ENCODE measurements around the gene SAMSN1. TPM values are rescaled to one million over a fixed set of nuclear protein-coding genes. Genes with fewer than 3 reads are reported as not detected.

The SAMSN1 gene
- polyA plus RNA-seq, 1 of the 3 experiments (the other 2 are of a cell fraction) = not detected

- CTCF ChIA-PET = no interaction called here
- no peak for TF ChIP-seq NRF1 (IDR thresholded peaks at IDR 0.05; ENCODE audit: low read depth, low read length)
- TF ChIP-seq RFX5 (IDR thresholded peaks at IDR 0.05; ENCODE audit: low read length) = no peak
- TF ChIP-seq, protein P1, sequence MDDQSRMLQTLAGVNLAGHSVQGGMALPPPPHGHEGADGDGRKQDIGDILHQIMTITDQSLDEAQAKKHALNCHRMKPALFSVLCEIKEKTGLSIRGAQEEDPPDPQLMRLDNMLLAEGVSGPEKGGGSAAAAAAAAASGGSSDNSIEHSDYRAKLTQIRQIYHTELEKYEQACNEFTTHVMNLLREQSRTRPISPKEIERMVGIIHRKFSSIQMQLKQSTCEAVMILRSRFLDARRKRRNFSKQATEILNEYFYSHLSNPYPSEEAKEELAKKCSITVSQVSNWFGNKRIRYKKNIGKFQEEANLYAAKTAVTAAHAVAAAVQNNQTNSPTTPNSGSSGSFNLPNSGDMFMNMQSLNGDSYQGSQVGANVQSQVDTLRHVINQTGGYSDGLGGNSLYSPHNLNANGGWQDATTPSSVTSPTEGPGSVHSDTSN (IDR thresholded peaks at IDR 0.05) = no peak
- no peak for TF ChIP-seq FOXJ3 (CRISPR knock-in tag; IDR thresholded peaks at IDR 0.05)
- H3F3A ChIP-seq (replicated peaks; ENCODE audit: insufficient read depth) = no peaks in the 10 kb centered on the region
- no peaks in the 10 kb centered on the region for H3K36me3 ChIP-seq (replicated peaks in 1 of 2; ENCODE audit: control insufficient read depth in 1 of 2, insufficient read depth in 2 of 2, low read length in 1 of 2)
- H2AFZ ChIP-seq (ENCODE audit: low read depth) = no peak overlapping the region
- H3K4me1 ChIP-seq (ENCODE audit: control insufficient read depth in 1 of 2, insufficient read depth in 2 of 2, low read depth in 1 of 2, low read length in 1 of 2) = no peaks in the 10 kb centered on the region
- DNase-seq = no peak
- H3K27ac ChIP-seq (ENCODE audit: low read depth in 2 of 2, low read length in 1 of 2) = no peak overlapping the region
- H3K27me3 ChIP-seq (ENCODE audit: insufficient read depth) = no peaks in the 10 kb centered on the region
- H3K9ac ChIP-seq = no peak overlapping the region
- POLR2A ChIA-PET = no interaction called here
- H3K4me3 ChIP-seq (ENCODE audit: low read depth in 2 of 2, low read length in 1 of 2) = no peak overlapping the region
- WGBS (ENCODE audit: low lambda C conversion rate) = 24% methylated on average over 3 of the region's 3 CpGs
- H3K9me2 ChIP-seq = no peaks in the 10 kb centered on the region
- no peaks in the 10 kb centered on the region for H4K20me1 ChIP-seq (ENCODE audit: insufficient read depth)
- no peaks in the 10 kb centered on the region for H3K79me2 ChIP-seq (ENCODE audit: insufficient read depth)
- no peak overlapping the region for H3K4me2 ChIP-seq
- no peaks in the 10 kb centered on the region for H3K9me3 ChIP-seq
Measured at GRCh38 chr21:14486869-14487268, 59.2 kb downstream of the SAMSN1 start.

DNA sequence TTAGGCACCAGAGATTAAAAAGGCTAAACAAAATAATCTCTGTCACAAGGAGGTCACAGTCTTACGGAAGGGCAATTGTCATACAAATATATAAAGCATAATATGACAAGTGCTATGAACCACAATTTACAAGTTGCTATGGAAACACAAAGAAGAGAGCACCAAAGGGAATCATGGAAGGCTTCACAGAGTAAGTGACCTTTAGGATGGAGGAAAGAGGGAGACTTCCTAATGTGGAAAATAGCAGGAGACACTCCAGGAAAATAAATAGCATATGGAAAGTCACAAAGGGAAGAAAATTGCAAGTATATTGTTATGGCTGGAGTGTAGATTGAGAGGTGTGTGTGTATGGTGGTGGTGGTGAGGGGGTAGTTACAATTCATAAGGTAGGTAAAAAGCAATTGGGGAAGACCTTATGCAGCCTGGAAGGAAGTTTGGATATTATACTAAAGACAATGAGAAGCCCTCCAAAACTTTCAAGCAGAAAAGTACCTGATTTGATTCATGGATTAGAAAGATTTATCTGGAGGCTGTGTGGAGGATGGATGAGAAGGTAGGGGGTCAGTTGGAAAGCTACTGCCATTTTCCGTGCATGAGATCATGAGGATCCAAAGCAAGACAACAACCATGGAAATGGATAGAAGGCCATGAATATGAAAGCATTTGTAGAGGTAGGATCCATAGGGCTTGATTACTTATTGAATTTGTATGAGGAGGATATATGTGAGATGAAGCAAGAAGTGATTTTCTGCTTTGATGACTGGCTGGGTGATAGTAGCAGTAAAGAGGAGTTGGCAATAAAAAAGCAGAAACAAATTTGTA is 61.7 kb downstream of the SAMSN1 start:
- CTCF ChIA-PET = no interaction called here
- Histone ChIP-seq H3K27ac (ENCODE audit: low read depth in 2 of 2, low read length in 1 of 2) (no peak overlapping the region), H4K20me1 (ENCODE audit: insufficient read depth) (no peaks in the 10 kb centered on the region), H3K79me2 (ENCODE audit: insufficient read depth) (no peaks in the 10 kb centered on the region), H3K4me2 (no peak overlapping the region), H3F3A (replicated peaks; ENCODE audit: insufficient read depth) (no peaks in the 10 kb centered on the region), H3K9ac (no peak overlapping the region), H3K9me3 (no peaks in the 10 kb centered on the region), H3K9me2 (no peaks in the 10 kb centered on the region), H3K36me3 (replicated peaks in 1 of 2; ENCODE audit: control insufficient read depth in 1 of 2, insufficient read depth in 2 of 2, low read length in 1 of 2) (no peaks in the 10 kb centered on the region), H3K4me1 (ENCODE audit: control insufficient read depth in 1 of 2, insufficient read depth in 2 of 2, low read depth in 1 of 2, low read length in 1 of 2) (no peaks in the 10 kb centered on the region), H2AFZ (ENCODE audit: low read depth) (no peak overlapping the region), H3K4me3 (ENCODE audit: low read depth in 2 of 2, low read length in 1 of 2) (no peak overlapping the region), H3K27me3 (ENCODE audit: insufficient read depth) (no peaks in the 10 kb centered on the region; the same call in 1 of the 2 replicates)
- DNase-seq = no peak
- POLR2A ChIA-PET = no interaction called here
- TF ChIP-seq MEF2A (IDR thresholded peaks at IDR 0.05; ENCODE audit: borderline replicate concordance, low read depth) (no peak), TEAD4 (IDR thresholded peaks at IDR 0.05; ENCODE audit: borderline replicate concordance, insufficient read depth) (no peak), SIN3A (IDR thresholded peaks at IDR 0.05; ENCODE audit: borderline replicate concordance, low read depth, low read length) (no peak), FOSL2 (IDR thresholded peaks at IDR 0.05; ENCODE audit: borderline replicate concordance, low read depth) (no peak), TCF12 (IDR thresholded peaks at IDR 0.05) (no peak), ZBTB33 (IDR thresholded peaks at IDR 0.05; ENCODE audit: borderline replicate concordance, low read depth) (no peak), EP300 (IDR thresholded peaks at IDR 0.05; ENCODE audit: borderline replicate concordance in 1 of 2, low read depth in 1 of 2, low read length in 1 of 2) (no peak), SMC3 (IDR thresholded peaks at IDR 0.05; ENCODE audit: low read depth, low read length) (no peak), TAF1 (IDR thresholded peaks at IDR 0.05; ENCODE audit: borderline replicate concordance, low read depth, low read length) (no peak), FOXM1 (IDR thresholded peaks at IDR 0.05; ENCODE audit: low read depth) (no peak), MXI1 (IDR thresholded peaks at IDR 0.05; ENCODE audit: low read depth, low read length) (no peak)
- TF ChIP-seq, protein P2, sequence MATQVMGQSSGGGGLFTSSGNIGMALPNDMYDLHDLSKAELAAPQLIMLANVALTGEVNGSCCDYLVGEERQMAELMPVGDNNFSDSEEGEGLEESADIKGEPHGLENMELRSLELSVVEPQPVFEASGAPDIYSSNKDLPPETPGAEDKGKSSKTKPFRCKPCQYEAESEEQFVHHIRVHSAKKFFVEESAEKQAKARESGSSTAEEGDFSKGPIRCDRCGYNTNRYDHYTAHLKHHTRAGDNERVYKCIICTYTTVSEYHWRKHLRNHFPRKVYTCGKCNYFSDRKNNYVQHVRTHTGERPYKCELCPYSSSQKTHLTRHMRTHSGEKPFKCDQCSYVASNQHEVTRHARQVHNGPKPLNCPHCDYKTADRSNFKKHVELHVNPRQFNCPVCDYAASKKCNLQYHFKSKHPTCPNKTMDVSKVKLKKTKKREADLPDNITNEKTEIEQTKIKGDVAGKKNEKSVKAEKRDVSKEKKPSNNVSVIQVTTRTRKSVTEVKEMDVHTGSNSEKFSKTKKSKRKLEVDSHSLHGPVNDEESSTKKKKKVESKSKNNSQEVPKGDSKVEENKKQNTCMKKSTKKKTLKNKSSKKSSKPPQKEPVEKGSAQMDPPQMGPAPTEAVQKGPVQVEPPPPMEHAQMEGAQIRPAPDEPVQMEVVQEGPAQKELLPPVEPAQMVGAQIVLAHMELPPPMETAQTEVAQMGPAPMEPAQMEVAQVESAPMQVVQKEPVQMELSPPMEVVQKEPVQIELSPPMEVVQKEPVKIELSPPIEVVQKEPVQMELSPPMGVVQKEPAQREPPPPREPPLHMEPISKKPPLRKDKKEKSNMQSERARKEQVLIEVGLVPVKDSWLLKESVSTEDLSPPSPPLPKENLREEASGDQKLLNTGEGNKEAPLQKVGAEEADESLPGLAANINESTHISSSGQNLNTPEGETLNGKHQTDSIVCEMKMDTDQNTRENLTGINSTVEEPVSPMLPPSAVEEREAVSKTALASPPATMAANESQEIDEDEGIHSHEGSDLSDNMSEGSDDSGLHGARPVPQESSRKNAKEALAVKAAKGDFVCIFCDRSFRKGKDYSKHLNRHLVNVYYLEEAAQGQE (IDR thresholded peaks at IDR 0.05; ENCODE audit: low read depth, low read length) = no peak
- WGBS (ENCODE audit: low lambda C conversion rate) = 0% methylated on average over 2 of the region's 2 CpGs

All from SK-N-SH (cell line).